ENCODE data around the gene FBXO31. TPM values are rescaled to one million over a fixed set of nuclear protein-coding genes. Genes with fewer than 3 reads are reported as not detected.

FBXO31 gene
- total and polyA plus RNA-seq, 2 donors from 2014 or later = 12.5 to 34.9 TPM

DNA sequence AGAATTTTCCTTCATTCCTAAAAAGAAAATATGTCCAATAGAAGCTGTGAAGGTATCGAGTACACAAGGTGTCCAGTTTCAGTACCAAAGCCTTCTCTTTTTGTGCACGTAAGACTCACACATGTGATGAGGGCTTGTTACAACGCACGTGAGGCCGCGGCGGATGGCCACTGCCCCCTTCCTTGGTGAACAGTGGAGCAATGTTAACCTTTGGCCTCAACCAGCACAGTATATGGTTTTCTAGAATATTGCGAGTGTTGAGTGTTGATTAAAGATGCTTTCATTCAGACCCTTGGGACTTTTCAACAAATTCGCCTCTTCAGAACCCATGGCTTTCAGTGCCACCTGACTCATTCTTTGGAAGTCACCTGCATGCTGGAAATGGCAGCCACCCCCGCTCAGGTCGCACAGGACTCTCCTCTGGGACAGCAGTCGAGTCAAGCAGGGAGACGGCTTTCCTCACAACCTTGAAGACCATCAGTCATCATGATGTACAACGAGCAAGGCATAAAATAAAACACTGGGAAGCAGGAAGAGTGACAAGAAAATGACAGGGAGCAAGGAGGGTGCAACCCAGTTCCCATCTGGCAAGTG, 23.0 kb upstream of the FBXO31 start:
- peaks cover 0 to 4% (median 3%) of the 10 kb centered on the region in 3 donors for H3K4me1 ChIP-seq (ENCODE audit: control insufficient read depth in 2 of 3, insufficient read depth in 2 of 3, low read depth in 1 of 3, low read length in 3 of 3)
- H3K9ac ChIP-seq (ENCODE audit: low read length in 3 of 3) = no peak overlapping the region
- H3K9me3 ChIP-seq (ENCODE audit: control insufficient read depth in 2 of 3, insufficient read depth in 1 of 3, low read length in 3 of 3) = no peaks in the 10 kb centered on the region
- peak overlapping the region in 1 of 2 donors; percentile 32 for H3K27ac ChIP-seq (ENCODE audit: low read depth in 2 of 2, low read length in 2 of 2)
- intact Hi-C loops (cut with DNase I) = no loop called here
- DNase-seq = peak in 1 of 5 donors; percentile 46
- H3K36me3 ChIP-seq (ENCODE audit: control insufficient read depth in 2 of 3, insufficient read depth in 3 of 3, low read length in 3 of 3) = peaks cover 0 to 53% (median 22%) of the 10 kb centered on the region in 3 donors
- H3K4me3 ChIP-seq (ENCODE audit: low read length in 3 of 3) = no peak overlapping the region
- H3K27me3 ChIP-seq (ENCODE audit: control insufficient read depth, insufficient read depth, low read length) = no peaks in the 10 kb centered on the region
- no peak for FAIRE-seq
- TF ChIP-seq, protein P1, sequence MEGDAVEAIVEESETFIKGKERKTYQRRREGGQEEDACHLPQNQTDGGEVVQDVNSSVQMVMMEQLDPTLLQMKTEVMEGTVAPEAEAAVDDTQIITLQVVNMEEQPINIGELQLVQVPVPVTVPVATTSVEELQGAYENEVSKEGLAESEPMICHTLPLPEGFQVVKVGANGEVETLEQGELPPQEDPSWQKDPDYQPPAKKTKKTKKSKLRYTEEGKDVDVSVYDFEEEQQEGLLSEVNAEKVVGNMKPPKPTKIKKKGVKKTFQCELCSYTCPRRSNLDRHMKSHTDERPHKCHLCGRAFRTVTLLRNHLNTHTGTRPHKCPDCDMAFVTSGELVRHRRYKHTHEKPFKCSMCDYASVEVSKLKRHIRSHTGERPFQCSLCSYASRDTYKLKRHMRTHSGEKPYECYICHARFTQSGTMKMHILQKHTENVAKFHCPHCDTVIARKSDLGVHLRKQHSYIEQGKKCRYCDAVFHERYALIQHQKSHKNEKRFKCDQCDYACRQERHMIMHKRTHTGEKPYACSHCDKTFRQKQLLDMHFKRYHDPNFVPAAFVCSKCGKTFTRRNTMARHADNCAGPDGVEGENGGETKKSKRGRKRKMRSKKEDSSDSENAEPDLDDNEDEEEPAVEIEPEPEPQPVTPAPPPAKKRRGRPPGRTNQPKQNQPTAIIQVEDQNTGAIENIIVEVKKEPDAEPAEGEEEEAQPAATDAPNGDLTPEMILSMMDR (IDR thresholded peaks at IDR 0.05; ENCODE audit: borderline replicate concordance, extremely low read depth, insufficient read depth) = no peak

DNA sequence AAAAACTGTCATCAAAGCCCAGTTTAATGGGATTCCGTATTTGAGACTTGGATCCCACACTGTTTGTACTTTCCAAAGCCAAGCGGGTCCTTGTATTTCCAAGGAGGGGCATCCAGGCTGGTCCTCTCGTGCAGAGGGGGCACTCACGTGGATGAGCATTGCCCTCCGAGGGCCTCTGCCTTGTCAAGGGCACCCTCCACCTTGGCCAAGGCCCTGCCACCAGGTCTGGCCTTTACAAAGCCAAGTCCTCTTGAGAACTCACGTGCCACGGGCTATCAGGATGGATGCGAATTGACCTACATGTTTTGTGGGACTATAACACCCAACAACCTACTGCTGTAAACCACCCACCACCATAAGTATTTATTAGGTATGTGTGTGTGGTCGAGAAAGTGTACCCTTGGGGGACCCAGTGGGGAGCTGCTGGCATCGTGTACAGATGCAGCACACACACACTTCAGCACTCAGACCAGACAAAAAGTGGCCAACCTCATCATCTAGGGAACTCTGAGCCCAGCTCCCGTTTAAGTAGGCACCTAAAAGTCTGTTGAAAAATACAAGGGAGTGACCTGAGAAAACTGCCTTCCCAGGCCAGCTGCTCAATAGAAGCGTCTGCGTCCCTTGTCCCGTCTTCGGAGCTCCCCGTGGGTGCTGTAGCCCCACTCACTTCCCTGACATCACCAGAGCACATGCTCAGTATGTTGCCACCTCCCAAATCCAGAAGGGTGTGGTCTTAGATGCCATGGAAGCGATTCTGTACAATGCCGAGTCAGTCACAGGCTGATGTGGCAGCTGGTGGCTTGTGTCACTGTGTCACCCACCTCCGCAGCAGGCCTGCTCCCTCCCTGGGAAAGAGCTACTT, 21.4 kb upstream of the FBXO31 start:
- no peak for FAIRE-seq
- H3K36me3 ChIP-seq (ENCODE audit: control insufficient read depth in 2 of 3, insufficient read depth in 3 of 3, low read length in 3 of 3) = peaks cover 3 to 47% (median 18%) of the 10 kb centered on the region in 3 donors

DNA sequence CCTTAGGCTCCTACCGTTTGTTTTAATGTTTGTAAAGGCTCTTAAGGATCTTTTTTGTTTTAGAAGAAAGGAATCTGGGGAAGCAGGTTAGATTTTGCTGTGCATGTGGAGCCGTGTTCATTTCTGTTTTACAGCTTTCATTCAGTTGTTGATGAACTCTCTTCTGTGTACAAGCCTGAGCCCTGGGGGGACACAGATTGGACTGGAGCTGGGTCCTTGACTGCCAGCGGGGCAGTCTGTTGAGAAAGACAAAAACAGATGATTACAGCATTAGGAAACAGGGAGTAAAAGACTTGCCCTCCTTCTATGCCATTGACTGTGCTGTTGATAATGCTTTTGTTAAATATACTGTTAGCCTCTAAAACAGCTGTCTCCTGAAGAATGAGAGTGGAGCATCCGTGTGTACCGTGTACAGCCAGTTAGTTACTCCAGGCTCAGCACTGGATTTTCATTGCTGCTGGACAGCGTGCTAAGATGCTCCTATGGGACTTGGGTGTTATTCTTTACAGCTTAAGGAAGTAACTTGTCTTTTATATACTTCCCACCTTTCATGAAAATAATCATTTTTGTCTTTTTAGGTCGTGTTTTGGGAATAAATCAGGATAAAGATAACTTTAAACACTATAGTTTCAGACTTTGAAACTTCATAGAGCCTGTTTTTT, 11.7 kb upstream of the FBXO31 start:
- no peak for DNase-seq
- H3K4me3 ChIP-seq (ENCODE audit: low read length in 3 of 3) = no peak overlapping the region
- H3K27me3 ChIP-seq (ENCODE audit: control insufficient read depth, insufficient read depth, low read length) = no peaks in the 10 kb centered on the region
- peaks cover 0 to 19% (median 14%) of the 10 kb centered on the region in 3 donors for H3K4me1 ChIP-seq (ENCODE audit: control insufficient read depth in 2 of 3, insufficient read depth in 2 of 3, low read depth in 1 of 3, low read length in 3 of 3)
- intact Hi-C loops (cut with DNase I) = no loop called here
- peaks cover 0 to 13% (median 5%) of the 10 kb centered on the region in 3 donors for H3K36me3 ChIP-seq (ENCODE audit: control insufficient read depth in 2 of 3, insufficient read depth in 3 of 3, low read length in 3 of 3)
- H3K9me3 ChIP-seq (ENCODE audit: control insufficient read depth in 2 of 3, insufficient read depth in 1 of 3, low read length in 3 of 3) = no peaks in the 10 kb centered on the region
- TF ChIP-seq, protein P1 (IDR thresholded peaks at IDR 0.05; ENCODE audit: borderline replicate concordance, extremely low read depth, insufficient read depth) = no peak
- no peak overlapping the region for H3K27ac ChIP-seq (ENCODE audit: low read depth in 2 of 2, low read length in 2 of 2)
- FAIRE-seq = no peak
- H3K9ac ChIP-seq (ENCODE audit: low read length in 3 of 3) = no peak overlapping the region

More for the DNA sequence above, 21.4 kb upstream of the FBXO31 start:
- Histone ChIP-seq H3K9ac (ENCODE audit: low read length in 3 of 3) (no peak overlapping the region), H3K4me3 (ENCODE audit: low read length in 3 of 3) (no peak overlapping the region), H3K27me3 (ENCODE audit: control insufficient read depth, insufficient read depth, low read length) (no peaks in the 10 kb centered on the region), H3K9me3 (ENCODE audit: control insufficient read depth in 2 of 3, insufficient read depth in 1 of 3, low read length in 3 of 3) (no peaks in the 10 kb centered on the region), H3K27ac (ENCODE audit: low read depth in 2 of 2, low read length in 2 of 2) (no peak overlapping the region), H3K4me1 (ENCODE audit: control insufficient read depth in 2 of 3, insufficient read depth in 2 of 3, low read depth in 1 of 3, low read length in 3 of 3) (peaks cover 0 to 4% (median 3%) of the 10 kb centered on the region in 3 donors)
- DNase-seq = peak in 1 of 5 donors; percentile 54
- intact Hi-C loops (cut with DNase I) = no loop called here
- TF ChIP-seq, protein P1 (IDR thresholded peaks at IDR 0.05; ENCODE audit: borderline replicate concordance, extremely low read depth, insufficient read depth) = no peak

Measured in kidney (tissue), 14 donors.